HepG2 (cell line): Measurements from ENCODE around the gene ATG9A. TPM values are rescaled to one million over a fixed set of nuclear protein-coding genes. Genes with fewer than 3 reads are reported as not detected.

ENCODE experiments used
- AHDC1 ChIP-seq: sonication (generic); formaldehyde crosslinking; IDR thresholded peaks from 2 replicates; pipeline ENCODE4 v1.5.1; 2020; ENCODE audit warnings: mild to moderate bottlenecking, missing genetic modification reagents, borderline replicate concordance
- HNF1A ChIP-seq, 2 experiments: sonication (generic) in 1 of 2; formaldehyde crosslinking in 1 of 2; IDR thresholded peaks; 2 replicates each; pipeline versions ENCODE4 v1.4.0 to v1.6.1; 2016 to 2020; ENCODE audit warnings: borderline replicate concordance in 1 of 2, low read depth in 1 of 2, mild to moderate bottlenecking in 1 of 2, missing genetic modification reagents in 1 of 2
- HOXA7 ChIP-seq: sonication (generic); formaldehyde crosslinking; IDR thresholded peaks from 2 replicates; pipeline ENCODE4 v1.8.1; 2022; ENCODE audit warnings: mild to moderate bottlenecking, missing genetic modification reagents, moderate library complexity
- IRF2 ChIP-seq: IDR thresholded peaks from 2 replicates; pipeline ENCODE4 v1.6.1; 2018; ENCODE audit warnings: missing genetic modification reagents, missing compliant biosample characterization
- MIXL1 ChIP-seq: IDR thresholded peaks from 2 replicates; pipeline ENCODE4 v1.6.1; 2016
- NR0B2 ChIP-seq: sonication (generic); formaldehyde crosslinking; IDR thresholded peaks from 2 replicates; pipeline ENCODE4 v1.4.0; 2020; ENCODE audit warnings: mild to moderate bottlenecking, missing genetic modification reagents
- ZNF512 ChIP-seq: sonication (generic); formaldehyde crosslinking; IDR thresholded peaks from 2 replicates; pipeline ENCODE4 v1.4.0; 2020; ENCODE audit warnings: mild to moderate bottlenecking, missing genetic modification reagents
- ZNF644 ChIP-seq: IDR thresholded peaks from 2 replicates; pipeline ENCODE4 v1.6.1; 2016; ENCODE audit warnings: low read depth
- polyA plus RNA-seq, 8 experiments: library from polyadenylated mRNA; depleted of rRNA in 3 of 8; stranded (reverse) in 7 of 8; unstranded in 1 of 8; fragments of >200 nt; fragmentation: Illumina TruSeq in 4 of 8; extraction: Trizol in 4 of 8; gene quantifications; 2 replicates each; pipeline versions ENCODE4 v1.2.1 to v1.2.3, GENCODE V29; 2011 to 2016; ENCODE audit warnings: low read depth in 4 of 8, missing spikeins in 1 of 8, mixed read lengths in 1 of 8; ENCODE audit not compliant: insufficient read depth in 1 of 8
- total RNA-seq, 5 experiments: library from RNA; depleted of rRNA; stranded (reverse); fragments of >200 nt; fragmentation: Illumina TruSeq; extraction: Trizol; gene quantifications; 2 replicates each; pipeline ENCODE4 v1.2.3, GENCODE V29; 2016; ENCODE audit warnings: low read depth in 1 of 5
- TF ChIP-seq, protein P1 (sequence below): IDR thresholded peaks from 2 replicates; pipeline ENCODE4 v1.6.1; 2012; ENCODE audit warnings: low read depth, low read length, improper control_type of control experiment
- TF ChIP-seq, protein P2 (sequence below): sonication (generic); formaldehyde crosslinking; IDR thresholded peaks from 2 replicates; pipeline ENCODE4 v1.5.0; 2020; ENCODE audit warnings: missing genetic modification reagents, mild to moderate bottlenecking, borderline replicate concordance
- TF ChIP-seq, protein P3 (sequence below): sonication (generic); formaldehyde crosslinking; IDR thresholded peaks from 2 replicates; pipeline ENCODE4 v1.5.0; 2020; ENCODE audit warnings: missing genetic modification reagents

Gene ATG9A
- total and polyA plus RNA-seq, 2 of the 13 experiments (the other 11 are each of a cell fraction or from before 2014, with no cell fraction given): 35.0 to 131 TPM

- TF ChIP-seq MIXL1 (CRISPR knock-in tag): no peak
- peak; percentile 74; the same call in 1 of the 2 replicates for TF ChIP-seq IRF2 (CRISPR knock-in tag)
- TF ChIP-seq, protein P1, sequence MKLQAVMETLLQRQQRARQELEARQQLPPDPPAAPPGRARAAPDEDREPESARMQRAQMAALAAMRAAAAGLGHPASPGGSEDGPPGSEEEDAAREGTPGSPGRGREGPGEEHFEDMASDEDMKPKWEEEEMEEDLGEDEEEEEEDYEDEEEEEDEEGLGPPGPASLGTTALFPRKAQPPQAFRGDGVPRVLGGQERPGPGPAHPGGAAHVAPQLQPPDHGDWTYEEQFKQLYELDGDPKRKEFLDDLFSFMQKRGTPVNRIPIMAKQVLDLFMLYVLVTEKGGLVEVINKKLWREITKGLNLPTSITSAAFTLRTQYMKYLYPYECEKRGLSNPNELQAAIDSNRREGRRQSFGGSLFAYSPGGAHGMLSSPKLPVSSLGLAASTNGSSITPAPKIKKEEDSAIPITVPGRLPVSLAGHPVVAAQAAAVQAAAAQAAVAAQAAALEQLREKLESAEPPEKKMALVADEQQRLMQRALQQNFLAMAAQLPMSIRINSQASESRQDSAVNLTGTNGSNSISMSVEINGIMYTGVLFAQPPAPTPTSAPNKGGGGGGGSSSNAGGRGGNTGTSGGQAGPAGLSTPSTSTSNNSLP: no peak
- TF ChIP-seq, protein P2, sequence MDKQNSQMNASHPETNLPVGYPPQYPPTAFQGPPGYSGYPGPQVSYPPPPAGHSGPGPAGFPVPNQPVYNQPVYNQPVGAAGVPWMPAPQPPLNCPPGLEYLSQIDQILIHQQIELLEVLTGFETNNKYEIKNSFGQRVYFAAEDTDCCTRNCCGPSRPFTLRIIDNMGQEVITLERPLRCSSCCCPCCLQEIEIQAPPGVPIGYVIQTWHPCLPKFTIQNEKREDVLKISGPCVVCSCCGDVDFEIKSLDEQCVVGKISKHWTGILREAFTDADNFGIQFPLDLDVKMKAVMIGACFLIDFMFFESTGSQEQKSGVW (CRISPR knock-in tag): no peak; the same call in 1 of the 2 replicates
- TF ChIP-seq HOXA7 (CRISPR knock-in tag): no peak
- TF ChIP-seq NR0B2 (CRISPR knock-in tag): no peak; the same call in 1 of the 2 replicates
- no peak for TF ChIP-seq HNF1A (IDR thresholded peaks at IDR 0.05; ENCODE audit: low read depth)
- TF ChIP-seq HNF1A (CRISPR knock-in tag; IDR thresholded peaks at IDR 0.05; ENCODE audit: borderline replicate concordance): peak; percentile 18; the same call in 1 of the 2 replicates
- TF ChIP-seq ZNF512 (CRISPR knock-in tag): no peak
- no peak for TF ChIP-seq ZNF644 (CRISPR knock-in tag)
- no peak for TF ChIP-seq AHDC1 (CRISPR knock-in tag)
- TF ChIP-seq, protein P3, sequence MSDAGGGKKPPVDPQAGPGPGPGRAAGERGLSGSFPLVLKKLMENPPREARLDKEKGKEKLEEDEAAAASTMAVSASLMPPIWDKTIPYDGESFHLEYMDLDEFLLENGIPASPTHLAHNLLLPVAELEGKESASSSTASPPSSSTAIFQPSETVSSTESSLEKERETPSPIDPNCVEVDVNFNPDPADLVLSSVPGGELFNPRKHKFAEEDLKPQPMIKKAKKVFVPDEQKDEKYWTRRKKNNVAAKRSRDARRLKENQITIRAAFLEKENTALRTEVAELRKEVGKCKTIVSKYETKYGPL: peak; percentile 35; the same call in 1 of the 2 replicates
Observed at GRCh38 chr2:219229305-219230058, at the start of gene ATG9A, which contains the start of gene ANKZF1 (continued).
